NCI-H524 (cell line): ENCODE data around the gene PAQR8.

Experiments used
- DNase-seq, 2 experiments: peaks; one replicate each; lab custom pipeline; 2025; lab: John Stamatoyannopoulos, UW

Gene PAQR8

GRCh38 chr6:52347818-52348217, 14.1 kb upstream of the PAQR8 start:
- no peak for DNase-seq

GRCh38 chr6:52351879-52352238, 10.1 kb upstream of the PAQR8 start:
- no peak for DNase-seq

GRCh38 chr6:52352239-52353018, 9.5 kb upstream of the PAQR8 start:
- DNase-seq, result no peak

- DNase-seq, result no peak
These were observed 5.9 kb upstream of the PAQR8 start for GRCh38 chr6:52356017-52356416.

GRCh38 chr6:52359403-52359802, 2.5 kb upstream of the PAQR8 start:
- no peak for DNase-seq

GRCh38 chr6:52360028-52360427, 1.9 kb upstream of the PAQR8 start:
- DNase-seq, result no peak

- no peak for DNase-seq
These were observed 1.1 kb upstream of the PAQR8 start for GRCh38 chr6:52360601-52361413.

GRCh38 chr6:52361414-52361944, 472 bp upstream of the PAQR8 start:
- no peak for DNase-seq

GRCh38 chr6:52362443-52363227, 684 bp downstream of the PAQR8 start:
- peak in 1 of 2 experiments; percentile 36 for DNase-seq

- DNase-seq, result no peak
These were observed 1.4 kb downstream of the PAQR8 start for GRCh38 chr6:52363228-52363867.

GRCh38 chr6:52364480-52365166, 2.7 kb downstream of the PAQR8 start:
- DNase-seq, result no peak

- no peak for DNase-seq
These were observed 3.4 kb downstream of the PAQR8 start for GRCh38 chr6:52365317-52365716.

GRCh38 chr6:52365866-52366540, 4.1 kb downstream of the PAQR8 start:
- DNase-seq, result no peak

- no peak for DNase-seq
These were observed 6.1 kb downstream of the PAQR8 start for GRCh38 chr6:52368002-52368401.

- DNase-seq, result no peak
These were observed 7.3 kb downstream of the PAQR8 start for GRCh38 chr6:52369234-52369633.

- DNase-seq, result no peak
These were observed 9.8 kb downstream of the PAQR8 start for GRCh38 chr6:52371656-52372191.

- no peak for DNase-seq
These were observed 11.3 kb downstream of the PAQR8 start for GRCh38 chr6:52373151-52373690.

GRCh38 chr6:52374247-52374646, 12.3 kb downstream of the PAQR8 start:
- DNase-seq, result no peak

- no peak for DNase-seq
These were observed 14.0 kb downstream of the PAQR8 start for GRCh38 chr6:52375780-52376556.
